CD4-positive, alpha-beta T cell (primary cell): ENCODE measurements around the gene CENPP. TPM values are rescaled to one million over a fixed set of nuclear protein-coding genes. Genes with fewer than 3 reads are reported as not detected.

Experiments
- ATAC-seq: fragments of 200-7000 bp; cut with Tn5 transposase; one replicate; pipeline ENCODE4 v1.10.0; 2022; ENCODE audit warnings: mild to moderate bottlenecking; ENCODE audit not compliant: poor library complexity
- CTCF ChIA-PET: fragments of 350-600 bp; sonication (Branson Sonifier 250); formaldehyde crosslinking; loops from one replicate; lab custom pipeline; 2021; ENCODE audit warnings: antibody characterized with exemption, inconsistent platforms; lab: Charles Lee
- POLR2A ChIA-PET: fragments of 350-600 bp; sonication (Branson Sonifier 250); formaldehyde crosslinking; loops from one replicate; lab custom pipeline; 2021; ENCODE audit warnings: antibody characterized with exemption, inconsistent platforms; lab: Charles Lee
- DNase-seq, 14 experiments: peaks; one replicate each; pipeline ENCODE4 v3.0.0-alpha.2; 2013 to 2020; ENCODE audit warnings: mixed read lengths in 2 of 14
- H3K27ac ChIP-seq, 2 donors: one replicate each; pipeline versions ENCODE4 v1.5.1 to v1.7.0; 2013; ENCODE audit warnings: low read length in 2 of 2, low read depth in 1 of 2, mild to moderate bottlenecking in 1 of 2
- H3K27me3 ChIP-seq, 2 experiments: 1 replicate in 1 of 2; 2 replicates in 1 of 2; pipeline versions ENCODE4 v1.6.1 to v1.7.0; 2013; ENCODE audit warnings: low read length in 2 of 2, control low read depth in 1 of 2, mild to moderate bottlenecking in 1 of 2, moderate library complexity in 1 of 2; ENCODE audit not compliant: insufficient read depth in 2 of 2, control insufficient read depth in 1 of 2
- H3K36me3 ChIP-seq: one replicate; pipeline ENCODE4 v1.6.1; 2013; ENCODE audit warnings: low read length, control low read depth; ENCODE audit not compliant: insufficient read depth
- H3K4me1 ChIP-seq: one replicate; pipeline ENCODE4 v1.6.1; 2013; ENCODE audit warnings: low read length, control low read depth; ENCODE audit not compliant: insufficient read depth
- H3K4me3 ChIP-seq: one replicate; pipeline ENCODE4 v1.5.1; 2013; ENCODE audit warnings: mild to moderate bottlenecking, low read length, moderate library complexity
- H3K9me3 ChIP-seq, 2 experiments: 1 replicate in 1 of 2; 2 replicates in 1 of 2; pipeline versions ENCODE4 v1.6.1 to v1.7.0; 2013; ENCODE audit warnings: low read length in 2 of 2, mild to moderate bottlenecking in 2 of 2, control low read depth in 1 of 2, moderate library complexity in 1 of 2; ENCODE audit not compliant: control insufficient read depth in 1 of 2, insufficient read depth in 1 of 2
- H3K27ac Mint-ChIP-seq: one replicate; pipeline ENCODE4 v1.8.0; 2020; ENCODE audit warnings: mixed read lengths
- H3K27me3 Mint-ChIP-seq: one replicate; pipeline ENCODE4 v1.8.0; 2021; ENCODE audit warnings: mixed read lengths
- H3K36me3 Mint-ChIP-seq: one replicate; pipeline ENCODE4 v1.8.0; 2021; ENCODE audit warnings: low read depth, mixed read lengths
- H3K4me1 Mint-ChIP-seq: one replicate; pipeline ENCODE4 v1.8.0; 2021; ENCODE audit warnings: low read depth, mixed read lengths
- H3K4me3 Mint-ChIP-seq: one replicate; pipeline ENCODE4 v1.8.0; 2020; ENCODE audit warnings: mild to moderate bottlenecking, mixed read lengths
- H3K9me3 Mint-ChIP-seq: one replicate; pipeline ENCODE4 v1.8.0; 2020; ENCODE audit warnings: mixed read lengths
- CTCF ChIP-seq: fragments of 200-600 bp; IDR thresholded peaks from one replicate; pipeline ENCODE4 v1.8.0; 2022; ENCODE audit warnings: antibody characterized with exemption, mild to moderate bottlenecking
- intact Hi-C, 2 experiments: fragments of 100-400 bp; cut with DNase I in 1 of 2; cut with micrococcal nuclease in 1 of 2; formaldehyde crosslinking; loops; one replicate each; pipeline versions ENCODE4 v1.15.1 to v1.9.0; 2023 to 2025; cut with DNase I, micrococcal nuclease
- total RNA-seq, 174 experiments: library from RNA in 2 of 174; stranded (reverse) in 2 of 174; gene quantifications; one replicate each; pipeline ENCODE4 v1.2.3 and lab custom pipeline; 2021 to 2026

The CENPP gene
- total RNA-seq, 2 experiments from 2014 or later: 4.8 TPM

DNA sequence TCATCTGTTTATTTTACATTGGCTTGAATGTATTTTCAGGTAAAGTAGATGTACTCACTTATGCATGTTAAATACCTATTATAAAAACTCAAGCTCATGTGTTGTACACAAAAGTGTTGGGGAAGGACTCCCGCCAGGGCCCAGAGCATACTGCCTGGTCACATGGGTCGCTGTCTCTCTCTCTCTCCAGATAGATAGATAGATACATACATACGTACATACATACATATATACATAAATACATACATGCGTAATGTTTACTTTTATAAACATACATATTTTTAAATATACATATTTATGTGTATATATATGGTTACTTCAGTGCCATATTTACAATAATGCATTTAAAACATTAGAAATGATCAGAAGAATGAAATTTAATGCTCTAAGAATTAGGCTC, 131.8 kb downstream of the CENPP start:
- Mint-ChIP-seq H3K36me3 (no peaks in the 10 kb centered on the region), H3K27me3 (no peaks in the 10 kb centered on the region), H3K4me1 (no peaks in the 10 kb centered on the region), H3K9me3 (no peaks in the 10 kb centered on the region), H3K4me3 (no peak overlapping the region), H3K27ac (no peak overlapping the region)
- ATAC-seq (no peak), DNase-seq (no peak)
- H3K27me3 ChIP-seq: no peaks in the 10 kb centered on the region
- H3K27ac ChIP-seq: no peak overlapping the region
- ChIA-PET POLR2A (no interaction called here), CTCF (no interaction called here)
- no peak overlapping the region for H3K4me3 ChIP-seq
- intact Hi-C loops: no loop called here
- no peak for TF ChIP-seq CTCF
- no peaks in the 10 kb centered on the region for H3K4me1 ChIP-seq
- no peaks in the 10 kb centered on the region for H3K36me3 ChIP-seq
- no peaks in the 10 kb centered on the region for H3K9me3 ChIP-seq

DNA sequence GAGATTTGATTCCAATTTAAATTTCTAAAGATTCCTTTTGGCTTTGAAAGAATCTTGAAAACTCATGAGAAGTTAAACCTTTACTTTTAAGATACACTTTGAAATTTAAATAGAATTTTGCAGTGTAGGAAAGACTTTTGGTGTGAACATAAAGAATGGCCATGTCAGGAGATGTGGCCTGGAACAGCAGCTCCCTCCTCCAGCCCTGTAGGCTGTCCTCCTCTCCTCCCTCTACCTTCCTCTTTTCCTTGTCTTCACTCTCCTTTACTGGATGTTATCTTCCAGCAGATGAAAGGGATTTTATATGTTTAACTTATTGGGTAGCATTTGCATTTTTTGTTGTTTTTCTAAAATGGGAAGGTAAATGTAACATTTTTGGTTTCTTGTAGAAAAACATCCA, 137.6 kb downstream of the CENPP start:
- CTCF ChIA-PET: interaction anchor here (1.0 kb wide), 1 partner anchor 24 kb away, joined by 3 read pairs; no protein-coding TSS in a partner anchor
- DNase-seq: no peak
- no peak for TF ChIP-seq CTCF
- Histone ChIP-seq H3K27ac (no peak overlapping the region), H3K4me1 (no peaks in the 10 kb centered on the region), H3K36me3 (no peaks in the 10 kb centered on the region), H3K27me3 (no peaks in the 10 kb centered on the region), H3K4me3 (no peak overlapping the region), H3K9me3 (no peaks in the 10 kb centered on the region)
- no peak overlapping the region for H3K4me3 Mint-ChIP-seq
- no peak for ATAC-seq
- no peaks in the 10 kb centered on the region for H3K4me1 Mint-ChIP-seq
- H3K27me3 Mint-ChIP-seq: no peaks in the 10 kb centered on the region
- no peak overlapping the region for H3K27ac Mint-ChIP-seq
- POLR2A ChIA-PET: no interaction called here
- H3K36me3 Mint-ChIP-seq: no peaks in the 10 kb centered on the region
- intact Hi-C loops: no loop called here
- no peaks in the 10 kb centered on the region for H3K9me3 Mint-ChIP-seq

GRCh38 chr9:92463984-92464383, 138.2 kb downstream of the CENPP start:
- no peak overlapping the region for H3K27ac ChIP-seq
- CTCF ChIA-PET: interaction anchor here (1.0 to 1.2 kb wide), 2 partner anchors 10 to 25 kb away, joined by 3 read pairs; no protein-coding TSS in a partner anchor
- H3K36me3 ChIP-seq: no peaks in the 10 kb centered on the region
- H3K4me3 ChIP-seq: no peak overlapping the region
- H3K27me3 ChIP-seq: no peaks in the 10 kb centered on the region
- H3K4me1 ChIP-seq: no peaks in the 10 kb centered on the region
- ATAC-seq (no peak), DNase-seq (no peak)
- no peak for TF ChIP-seq CTCF
- Mint-ChIP-seq H3K9me3 (no peaks in the 10 kb centered on the region), H3K4me1 (no peaks in the 10 kb centered on the region), H3K4me3 (no peak overlapping the region), H3K36me3 (no peaks in the 10 kb centered on the region), H3K27ac (no peak overlapping the region), H3K27me3 (no peaks in the 10 kb centered on the region)
- H3K9me3 ChIP-seq: no peaks in the 10 kb centered on the region
- intact Hi-C loops: no loop called here
- POLR2A ChIA-PET: no interaction called here
